IPS-NIHi7 (cell line): ENCODE measurements around the gene LYPD8.
"Not testable (repeated sequence)": the region's sequence is repeated elsewhere in the genome, so short reads cannot be mapped to it uniquely, and the experiment has no call there.

ENCODE experiments used
- DNase-seq: peaks from one replicate; pipeline ENCODE4 v3.0.0; 2012; ENCODE audit warnings: mixed read lengths; ENCODE audit errors: extremely low spot score

The LYPD8 gene, protein sequence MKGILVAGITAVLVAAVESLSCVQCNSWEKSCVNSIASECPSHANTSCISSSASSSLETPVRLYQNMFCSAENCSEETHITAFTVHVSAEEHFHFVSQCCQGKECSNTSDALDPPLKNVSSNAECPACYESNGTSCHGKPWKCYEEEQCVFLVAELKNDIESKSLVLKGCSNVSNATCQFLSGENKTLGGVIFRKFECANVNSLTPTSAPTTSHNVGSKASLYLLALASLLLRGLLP

DNA sequence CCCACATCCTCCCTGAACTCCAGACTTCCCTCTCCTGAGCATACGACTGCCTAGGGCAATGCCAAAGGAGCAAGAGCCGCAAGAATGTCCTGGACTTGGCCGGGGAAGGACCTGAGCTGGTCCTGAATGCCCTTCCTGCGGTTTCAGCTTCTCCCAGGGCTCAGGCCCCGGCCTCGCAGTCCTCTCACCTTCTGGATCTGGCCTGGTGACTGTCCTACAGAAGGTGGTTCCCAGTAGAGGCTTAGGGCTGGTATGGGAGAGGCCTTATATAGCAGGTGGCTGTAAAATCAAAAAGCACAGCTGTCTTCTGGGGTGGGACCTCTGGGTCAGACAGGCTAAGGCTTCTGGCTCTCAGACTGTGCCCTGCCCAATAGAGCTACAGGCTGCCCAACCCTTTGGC, at the start of gene LYPD8:
LYPD8 (minus strand) TSS at position 243 of the 400 bp plus-strand sequence. CDS start 4,678 bp downstream, outside the sequence.
- no peak for DNase-seq

DNA sequence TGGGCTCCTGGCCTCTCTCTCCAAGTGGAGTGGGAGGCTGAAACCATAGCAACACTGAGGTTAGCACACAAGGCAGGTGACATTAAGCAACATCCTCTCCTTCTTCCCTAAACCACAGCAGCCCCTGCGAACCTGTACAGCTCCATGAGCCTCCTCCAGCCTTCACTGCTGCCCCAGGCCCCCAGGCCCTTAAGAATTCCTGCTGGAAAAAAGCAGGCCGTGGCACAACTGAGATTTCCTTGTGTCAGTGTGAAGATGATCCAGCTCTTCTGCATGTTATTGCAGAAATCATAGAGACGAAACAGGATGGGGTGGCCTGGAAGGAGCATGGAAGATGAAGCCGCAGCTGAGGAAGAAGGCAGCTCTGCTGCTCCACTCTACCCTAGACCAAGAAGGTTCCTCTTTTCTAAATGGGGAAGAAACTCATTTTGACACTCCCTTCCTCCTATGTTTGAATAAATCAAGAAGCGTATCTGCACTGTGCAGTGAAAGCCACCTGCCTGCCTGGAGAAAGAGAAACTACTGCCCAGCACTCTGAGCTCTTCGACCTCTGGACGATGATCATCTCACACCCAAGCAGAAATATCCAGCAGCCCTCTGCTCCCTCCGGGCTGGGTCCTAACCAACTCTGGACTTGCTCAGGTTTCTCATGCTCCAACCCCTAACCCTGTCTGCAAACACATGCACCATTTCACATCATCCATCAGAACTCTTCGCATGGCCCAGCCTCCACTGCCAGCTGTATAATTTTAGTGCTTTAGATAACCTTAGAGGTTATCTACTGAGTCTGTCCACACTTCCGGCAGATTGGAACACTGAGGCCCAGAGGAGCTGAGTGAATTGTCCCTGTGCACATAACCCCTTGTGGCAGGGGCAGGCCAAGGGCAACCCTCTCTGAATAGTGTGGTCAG, 49.5 kb upstream of the LYPD8 start:
- DNase-seq, result no peak

DNA sequence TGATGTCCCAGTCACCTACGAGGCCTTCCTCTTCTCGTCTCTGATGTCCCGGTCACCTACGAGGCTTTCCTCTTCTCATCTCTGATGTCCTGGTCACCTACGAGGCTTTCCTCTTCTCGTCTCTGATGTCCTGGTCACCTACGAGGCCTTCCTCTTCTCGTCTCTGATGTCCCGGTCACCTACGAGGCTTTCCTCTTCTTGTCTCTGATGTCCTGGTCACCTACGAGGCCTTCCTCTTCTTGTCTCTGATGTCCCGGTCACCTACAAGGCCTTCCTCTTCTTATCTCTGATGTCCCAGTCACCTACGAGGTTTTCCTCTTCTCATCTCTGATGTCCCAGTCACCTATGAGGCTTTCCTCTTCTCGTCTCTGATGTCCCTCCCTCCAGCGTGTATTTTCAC, 47.9 kb upstream of the LYPD8 start:
- DNase-seq, result not testable (repeated sequence)

DNA sequence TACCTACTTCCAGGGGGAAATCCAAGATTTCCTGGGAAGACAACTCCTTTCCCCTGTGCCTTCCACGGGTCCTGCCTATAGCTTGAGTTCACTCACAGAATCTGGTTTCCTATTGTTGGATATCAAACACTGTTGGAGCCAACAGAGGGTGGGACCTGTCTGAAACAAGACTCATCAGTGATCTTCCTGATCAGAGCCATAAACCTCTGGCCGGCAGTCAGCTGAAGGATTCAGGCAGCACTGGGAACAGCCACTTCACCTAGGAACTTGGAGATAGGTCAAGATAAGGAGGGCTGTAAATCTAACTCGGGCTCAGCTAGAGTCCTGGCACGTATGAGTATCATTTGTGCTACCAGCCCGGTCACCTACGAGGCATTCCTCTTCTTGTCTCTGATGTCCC, 46.9 kb upstream of the LYPD8 start:
- no peak for DNase-seq

DNA sequence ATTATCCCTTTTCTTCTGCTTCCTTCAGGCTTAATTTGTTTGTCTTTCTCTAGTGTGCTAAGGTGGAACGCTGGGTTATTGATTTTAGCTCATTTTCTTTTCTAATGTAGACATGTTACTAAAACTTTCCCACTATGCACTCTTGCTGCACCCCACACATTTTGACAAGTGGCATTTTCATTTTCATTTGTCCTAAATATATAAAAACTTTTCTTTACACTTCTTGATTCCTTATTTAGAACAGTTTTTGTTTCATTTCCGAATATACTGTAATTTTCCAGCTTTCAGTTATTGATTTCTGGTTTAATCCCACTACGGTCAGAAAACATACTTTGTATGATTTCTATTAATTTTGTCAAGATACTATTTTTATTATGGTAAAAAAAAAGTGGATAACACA, 44.9 kb upstream of the LYPD8 start:
- DNase-seq, result no peak

DNA sequence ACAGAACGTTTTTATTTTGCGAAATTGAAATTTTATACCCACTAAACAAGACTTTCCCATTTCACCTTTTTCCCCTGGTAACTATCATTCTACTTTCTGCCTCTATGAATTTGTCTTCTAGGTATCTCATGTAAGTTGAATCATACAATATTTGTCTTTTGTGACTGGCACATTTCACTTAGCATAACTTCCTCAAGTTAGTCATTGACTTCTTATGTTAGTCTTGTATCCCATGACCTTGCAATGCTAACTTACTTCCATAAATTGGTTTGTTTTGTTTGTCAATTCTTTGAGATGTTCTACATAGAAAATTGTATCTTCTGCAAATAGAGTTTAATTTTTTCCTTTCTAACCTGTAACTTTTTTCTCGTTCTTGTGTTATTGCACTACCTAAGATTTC, 43.2 kb upstream of the LYPD8 start:
- no peak for DNase-seq

DNA sequence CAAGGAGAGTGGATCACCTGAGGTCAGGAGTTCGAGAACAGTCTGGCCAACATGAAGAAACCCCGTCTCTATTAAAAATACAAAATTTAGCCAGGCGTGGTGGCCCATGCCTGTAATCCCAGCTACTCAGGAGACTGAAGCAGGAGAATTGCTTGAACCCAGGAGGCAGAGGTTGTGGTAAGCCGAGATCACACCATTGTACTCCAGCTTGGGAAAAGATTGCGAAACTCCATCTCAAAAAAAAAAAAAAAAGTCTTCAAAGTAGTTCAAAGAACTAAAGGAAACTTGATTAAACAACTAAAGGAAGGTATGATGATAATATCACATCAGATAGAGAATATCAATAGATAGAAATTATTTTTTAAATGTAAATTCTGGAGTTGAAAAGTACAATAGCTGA, 39.1 kb upstream of the LYPD8 start:
- not testable (repeated sequence) for DNase-seq

DNA sequence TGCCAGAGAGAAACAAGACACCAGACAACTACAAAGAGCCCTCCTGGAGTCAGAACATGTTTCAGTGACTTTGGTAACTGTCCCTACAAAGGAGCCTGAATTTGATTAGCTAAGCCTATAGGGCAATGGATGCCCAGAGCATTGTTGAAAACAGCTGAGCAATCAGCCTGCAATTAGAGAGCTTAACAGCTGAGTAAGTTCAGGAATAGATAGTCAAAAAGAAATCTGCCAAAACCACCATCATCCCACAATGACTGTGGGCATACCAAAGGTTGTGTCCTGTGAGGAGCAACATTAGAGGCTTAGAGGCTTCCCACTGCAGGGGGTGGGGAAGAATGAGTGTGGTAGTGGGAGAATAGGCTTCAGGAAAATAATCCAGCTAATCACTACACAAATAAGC, 38.0 kb upstream of the LYPD8 start:
- no peak for DNase-seq

DNA sequence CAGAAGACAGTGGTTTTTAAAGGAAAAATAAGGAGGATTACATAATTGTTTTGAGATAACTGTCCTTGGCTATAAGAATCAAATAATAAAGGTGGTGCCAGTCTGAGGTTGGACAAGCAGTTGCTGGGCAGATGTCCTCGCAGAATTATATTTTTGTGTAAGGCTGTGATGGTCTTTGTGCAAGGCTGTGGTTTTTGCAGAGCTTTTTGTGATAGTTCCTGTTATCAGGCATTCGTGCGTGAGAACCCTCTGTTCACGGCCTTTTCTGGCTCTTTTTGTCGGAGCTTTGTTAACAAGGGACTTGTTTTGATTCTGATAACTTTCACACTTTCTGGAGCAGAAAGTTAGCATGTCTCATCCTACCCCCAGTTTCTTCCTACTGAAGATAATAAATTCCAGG, 36.8 kb upstream of the LYPD8 start:
- no peak for DNase-seq

DNA sequence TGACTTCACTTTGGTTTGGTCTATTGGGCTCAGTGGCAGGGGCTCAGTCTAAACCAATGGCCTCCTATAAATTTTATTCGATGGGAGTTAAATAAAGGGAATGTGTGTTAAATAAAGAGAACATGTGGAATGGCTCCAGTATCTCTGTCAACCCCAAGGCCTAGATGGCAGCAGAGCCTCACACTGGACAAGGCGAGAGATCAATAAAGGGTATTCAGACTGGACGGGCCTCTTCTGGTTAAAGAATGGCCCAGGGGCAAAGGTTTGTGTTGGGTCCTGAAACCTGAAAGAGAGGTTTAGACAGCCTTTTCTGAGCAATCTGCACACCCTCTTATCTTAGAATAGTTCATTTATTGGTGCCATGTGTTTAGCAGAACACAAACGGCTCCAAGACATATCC, 35.5 kb upstream of the LYPD8 start:
- DNase-seq, result no peak

DNA sequence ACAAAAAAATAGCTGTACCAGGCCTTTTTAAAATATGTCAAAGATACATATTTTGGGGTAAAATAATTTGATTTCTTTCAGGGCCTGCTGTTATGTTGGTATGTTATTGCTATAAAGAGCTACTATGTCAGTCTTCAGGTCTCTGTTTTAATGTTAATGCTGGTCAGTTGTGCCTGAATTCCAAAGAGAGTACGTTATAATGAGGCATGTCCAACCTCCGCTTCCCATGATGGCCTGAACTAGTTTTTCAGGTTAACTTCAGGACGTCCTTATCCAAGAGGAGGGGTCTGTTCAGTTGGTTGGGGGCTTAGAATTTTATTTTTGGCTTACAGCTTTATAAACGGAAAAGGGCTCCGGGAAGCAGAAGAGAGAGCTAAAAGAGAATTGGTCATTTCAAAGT, 34.9 kb upstream of the LYPD8 start:
- DNase-seq, result no peak

DNA sequence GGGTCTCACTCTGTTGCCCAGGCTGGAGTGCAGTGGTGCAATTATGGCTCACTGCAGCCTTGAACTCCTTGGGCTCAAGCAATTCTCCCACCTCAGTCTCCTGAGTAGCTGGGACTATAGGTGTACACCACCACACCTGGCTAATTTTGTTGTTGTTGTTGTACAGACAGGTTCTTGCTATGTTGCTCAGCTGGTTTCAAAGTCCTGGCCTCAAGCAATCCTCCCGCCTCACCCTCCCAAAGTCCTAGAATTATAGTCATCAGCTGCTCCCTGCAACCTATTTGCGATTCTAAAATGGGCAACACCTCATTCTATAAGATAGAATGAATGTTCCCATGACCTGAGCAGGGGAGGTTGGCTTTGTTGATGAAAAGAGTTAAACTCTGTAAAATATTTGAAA, 33.8 kb upstream of the LYPD8 start:
- not testable (repeated sequence) for DNase-seq

DNA sequence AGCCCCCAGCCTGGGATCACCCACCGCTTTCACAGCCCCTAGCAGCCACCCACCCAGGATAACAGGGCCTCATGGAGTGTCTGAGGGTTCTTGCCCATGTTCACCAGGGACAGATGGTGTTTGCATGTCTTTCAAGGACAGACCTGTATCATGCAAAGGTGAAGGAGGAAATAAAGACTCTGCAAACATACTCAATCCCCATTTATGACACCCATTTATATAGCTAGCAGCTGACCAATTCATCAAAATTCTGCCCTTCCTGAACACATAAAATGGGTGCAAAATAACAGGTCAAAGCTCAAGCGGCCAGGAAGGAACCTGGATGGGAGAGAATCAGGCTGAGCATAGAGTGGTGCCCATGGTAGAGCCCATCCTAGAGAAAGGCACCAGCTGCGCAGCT, 32.8 kb upstream of the LYPD8 start:
- DNase-seq, result no peak

DNA sequence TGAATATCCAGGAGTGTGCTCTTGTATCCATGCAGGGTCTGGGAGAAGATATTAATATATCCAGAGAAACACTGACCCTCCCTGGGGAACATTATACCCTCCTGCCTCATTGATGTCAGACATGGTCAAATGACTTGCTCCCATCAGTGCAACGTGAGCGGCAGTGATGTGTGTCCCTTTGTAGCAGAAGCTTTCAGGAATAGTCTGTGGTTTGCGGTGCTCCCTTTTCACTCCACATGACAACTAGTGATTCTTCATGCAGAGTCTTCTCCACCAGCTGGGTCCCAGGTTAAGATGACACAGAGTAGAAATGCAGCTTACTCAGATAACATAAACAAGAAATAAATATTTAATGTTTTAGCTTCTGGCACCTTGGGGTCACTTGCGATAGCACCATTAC, 31.9 kb upstream of the LYPD8 start:
- no peak for DNase-seq

DNA sequence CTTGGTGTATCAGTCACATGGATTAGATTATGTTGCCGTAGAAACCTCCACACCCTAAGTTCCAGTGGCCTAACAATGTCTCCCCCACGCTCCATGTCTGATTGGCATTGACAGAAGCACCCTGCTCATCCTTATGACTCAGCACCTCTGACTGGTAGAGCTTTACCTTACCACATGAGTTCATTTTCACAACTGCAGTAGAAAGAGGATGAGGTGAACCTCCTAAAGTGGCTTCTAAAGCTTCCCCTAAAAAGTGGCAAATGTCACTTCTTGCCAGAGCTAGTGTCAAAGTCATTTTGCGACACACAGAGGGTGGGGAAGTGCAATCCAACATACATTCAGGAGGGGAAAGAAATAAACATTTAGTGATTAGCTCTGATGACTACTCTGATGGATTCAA, 30.6 kb upstream of the LYPD8 start:
- no peak for DNase-seq

DNA sequence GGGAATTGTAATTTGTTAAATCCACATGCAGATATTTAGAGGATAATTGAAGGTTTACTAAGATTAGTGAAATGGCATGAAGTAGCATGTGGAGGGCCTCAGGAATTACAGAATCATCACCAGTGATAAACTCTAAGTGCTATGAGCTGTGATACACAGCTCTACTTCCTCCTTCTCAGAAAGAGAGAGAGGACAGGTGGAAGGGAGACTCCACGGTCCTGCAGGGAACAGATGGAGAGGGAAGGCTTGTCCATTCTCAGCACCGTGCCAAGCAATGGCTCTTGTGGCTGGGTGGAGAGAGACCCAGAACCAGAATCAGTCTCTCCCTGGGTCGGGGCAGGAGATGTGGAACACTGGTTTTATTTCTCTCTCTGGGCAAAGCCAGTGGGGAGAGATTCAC, 27.8 kb upstream of the LYPD8 start:
- no peak for DNase-seq

DNA sequence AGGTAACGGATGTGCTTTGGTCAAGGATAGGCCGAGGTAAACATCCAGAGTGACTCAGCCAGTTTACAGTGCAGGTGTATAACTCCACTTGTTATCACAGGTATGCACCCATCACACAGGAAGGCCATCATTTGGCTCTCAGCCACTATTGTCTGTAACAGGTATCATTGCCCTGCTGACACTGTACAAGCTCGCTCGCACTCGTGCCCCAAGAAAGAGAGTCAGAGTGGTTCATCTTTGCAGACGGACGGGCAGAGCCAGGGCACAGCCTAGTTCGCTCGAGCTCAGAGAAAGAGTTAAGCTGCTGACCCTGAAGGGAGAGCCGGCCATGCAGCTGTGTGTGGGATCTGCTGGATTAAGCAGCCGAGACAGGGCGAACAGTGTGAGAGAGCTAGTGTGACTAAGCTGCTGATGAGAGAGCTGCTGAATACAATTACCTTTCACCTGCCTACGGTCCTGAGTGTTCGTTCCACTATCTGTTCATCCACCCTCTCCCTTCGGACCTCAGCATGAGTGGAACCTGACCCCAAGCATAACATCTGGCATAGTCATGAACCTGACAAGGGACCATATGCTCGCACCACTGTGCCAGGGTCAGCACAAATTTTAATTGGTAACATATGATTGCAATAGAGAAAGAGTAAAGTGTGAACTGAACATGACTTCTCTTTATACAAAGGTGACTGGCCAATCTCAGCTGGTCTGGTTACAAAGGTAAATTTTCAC, 27.0 kb upstream of the LYPD8 start:
- DNase-seq, result no peak

DNA sequence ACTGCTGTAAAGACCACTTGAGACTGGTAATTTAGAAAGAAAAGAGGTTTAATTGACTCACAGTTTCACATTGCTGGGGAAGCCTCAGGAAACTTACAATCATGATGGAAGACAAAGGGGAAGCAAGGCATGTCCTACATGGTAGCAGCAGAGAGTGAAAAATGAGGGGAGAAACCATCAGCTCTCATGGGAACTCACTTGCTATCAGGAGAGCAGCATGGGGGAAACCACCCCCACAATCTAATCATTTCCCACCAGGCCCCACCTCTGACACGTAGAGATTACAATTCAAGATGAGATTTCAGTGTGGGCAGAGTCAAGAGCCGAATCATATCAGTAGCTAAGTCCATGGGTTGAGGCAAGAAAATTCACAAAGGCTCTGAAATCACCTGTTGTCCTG, 23.8 kb upstream of the LYPD8 start:
- no peak for DNase-seq

DNA sequence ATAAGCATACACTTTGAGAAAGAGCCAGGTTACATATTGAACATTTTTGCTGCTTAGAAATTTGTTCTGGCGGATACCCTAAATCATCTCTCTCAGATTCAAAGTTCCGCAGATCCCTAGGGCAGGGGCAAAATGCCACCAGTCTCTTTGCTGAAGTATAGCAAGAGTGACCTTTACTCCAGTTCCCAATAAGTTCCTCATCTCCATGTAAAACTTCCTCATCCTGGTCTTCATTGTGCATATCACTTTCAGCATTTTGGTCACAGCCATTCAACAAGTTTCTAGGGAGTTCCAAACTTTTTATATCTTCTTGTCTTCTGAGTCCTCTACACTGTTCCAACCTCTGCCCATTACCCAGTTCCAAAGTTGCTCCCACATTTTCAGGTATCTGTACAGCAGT, 23.3 kb upstream of the LYPD8 start:
- DNase-seq, result no peak

DNA sequence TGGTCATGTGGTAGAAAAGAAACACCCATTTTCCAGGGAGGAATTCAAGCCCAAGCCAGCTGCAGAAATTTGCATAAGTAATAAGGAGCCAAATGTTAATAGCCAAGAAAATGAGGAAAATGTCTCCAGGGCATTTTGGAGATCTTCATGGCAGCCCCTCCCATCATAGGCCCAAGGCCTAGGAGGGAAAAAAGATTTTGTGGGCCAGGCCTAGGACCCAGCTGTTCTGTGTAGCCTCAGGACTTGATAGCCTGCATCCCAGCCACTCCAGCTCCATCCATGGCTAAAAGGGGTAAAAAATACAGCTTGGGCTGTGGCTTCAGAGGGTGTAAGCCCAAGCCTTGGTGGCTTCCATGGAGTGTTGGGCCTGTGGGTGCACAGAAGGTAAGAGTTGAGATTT, 21.4 kb upstream of the LYPD8 start:
- no peak for DNase-seq

DNA sequence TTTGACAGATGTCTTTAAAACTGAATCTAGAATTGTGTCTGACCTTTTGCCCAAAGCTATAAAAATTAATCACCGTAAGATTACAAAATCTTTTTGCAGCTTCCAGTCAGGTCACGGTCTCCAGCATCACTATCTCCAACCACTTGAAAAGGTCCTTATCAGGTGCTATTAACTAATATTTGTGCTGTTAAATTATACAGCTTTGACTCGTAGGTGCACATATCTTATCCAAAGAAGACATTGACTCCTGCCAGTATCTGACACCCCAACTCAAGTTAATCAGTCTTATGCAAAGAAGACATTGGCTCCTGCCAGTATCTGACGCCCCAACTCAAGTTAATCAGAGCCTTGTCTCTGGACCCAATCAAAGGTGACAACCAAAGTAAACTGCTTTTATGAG, 19.9 kb upstream of the LYPD8 start:
- no peak for DNase-seq

DNA sequence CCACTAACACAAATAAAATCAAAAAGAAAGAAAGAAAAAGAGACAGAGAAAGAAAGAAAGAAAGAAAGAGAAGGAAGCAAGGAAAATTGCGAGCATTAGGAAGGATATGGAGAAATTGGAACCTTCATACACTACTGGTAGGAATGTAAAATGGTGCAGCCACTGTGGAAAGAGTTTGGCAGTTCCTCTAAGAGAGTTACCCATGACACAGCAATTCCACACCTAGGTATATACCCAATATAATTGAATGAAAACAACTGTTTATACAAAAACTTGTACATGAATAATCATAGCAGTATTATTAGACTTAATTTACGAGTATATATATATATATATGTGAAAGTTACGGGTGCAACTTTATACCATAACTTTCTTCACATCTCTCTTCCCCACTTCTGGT, 4.1 kb upstream of the LYPD8 start:
- no peak for DNase-seq

DNA sequence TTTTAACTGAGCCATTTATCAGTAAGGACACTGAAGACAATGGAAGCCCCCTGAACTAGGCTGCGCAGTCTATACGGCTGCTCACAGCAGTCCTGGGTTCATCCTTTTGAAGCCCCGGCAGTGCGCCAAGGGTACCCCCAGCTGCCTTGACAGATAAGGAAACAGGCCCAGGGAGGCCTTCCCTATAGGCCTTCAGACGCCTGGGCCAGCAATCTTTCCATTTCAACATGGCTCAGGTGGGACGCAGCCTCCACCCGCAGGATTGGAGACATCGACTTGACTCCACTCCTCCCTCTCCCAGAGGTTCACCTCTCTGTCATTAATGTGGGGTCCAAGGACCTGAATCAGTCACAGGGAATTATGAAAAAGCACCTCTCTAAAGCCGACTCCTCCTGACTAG, 2.8 kb upstream of the LYPD8 start:
- no peak for DNase-seq
